Measurements from ENCODE around the gene ATP6V1C2.

The ATP6V1C2 gene

DNA sequence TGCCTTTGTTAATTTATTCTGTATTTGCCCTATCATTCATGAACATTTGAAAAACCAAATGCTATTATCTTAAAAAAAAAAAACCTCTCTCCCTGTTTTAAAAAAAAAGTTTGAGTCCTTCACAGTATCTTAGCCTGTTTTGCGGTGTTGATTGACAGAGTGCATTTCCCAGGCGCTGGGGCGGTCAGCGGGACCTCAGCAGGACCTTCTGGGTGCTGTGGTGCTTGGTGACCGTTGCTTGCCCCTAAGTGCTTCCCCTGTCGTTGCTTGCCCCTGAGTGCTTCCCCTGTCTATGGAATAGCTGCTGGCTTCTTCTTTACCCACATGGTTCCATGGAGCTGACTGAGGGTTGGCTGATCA, 12.1 kb downstream of the ATP6V1C2 start:
- no peak for FAIRE-seq

DNA sequence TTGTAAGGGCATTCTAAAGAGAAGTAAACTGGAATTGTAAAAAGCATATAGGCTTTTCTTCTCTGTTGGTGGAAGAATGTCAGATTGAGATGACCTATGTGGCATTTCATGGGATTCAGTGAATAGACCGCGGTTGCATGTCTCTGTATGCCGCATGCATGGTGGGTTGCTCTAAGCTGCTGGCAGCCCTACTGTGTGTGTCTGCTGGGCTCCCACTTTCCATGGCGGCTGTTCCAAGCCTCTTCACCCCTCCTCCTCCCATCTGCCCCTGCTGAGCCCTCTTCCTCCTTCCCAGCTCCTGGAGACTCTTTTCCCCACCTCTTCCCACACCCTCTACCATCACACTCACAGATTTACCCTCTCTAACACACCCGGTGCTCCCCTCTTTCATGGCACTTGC, 12.6 kb downstream of the ATP6V1C2 start:
- FAIRE-seq, result no peak

DNA sequence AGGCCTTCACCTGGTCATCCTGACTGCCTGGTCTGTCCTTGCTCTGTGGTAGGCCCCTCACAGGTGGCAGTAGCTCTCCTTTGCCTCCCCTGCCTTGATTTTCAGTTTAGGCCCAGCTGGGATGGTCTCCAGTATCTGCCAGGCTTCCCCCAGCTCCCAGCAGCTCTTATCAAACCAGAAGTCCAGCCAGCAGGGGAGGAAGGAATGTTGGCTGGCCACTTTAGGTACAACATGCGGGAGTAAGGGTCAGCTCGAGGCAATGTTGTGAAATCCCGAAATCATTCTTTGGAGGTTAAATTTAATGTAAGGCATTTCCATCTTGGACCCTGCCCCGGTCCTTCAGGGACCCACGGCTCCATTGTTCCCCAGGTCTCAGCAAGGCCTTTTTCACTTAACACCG, 16.8 kb downstream of the ATP6V1C2 start:
- FAIRE-seq, result no peak

DNA sequence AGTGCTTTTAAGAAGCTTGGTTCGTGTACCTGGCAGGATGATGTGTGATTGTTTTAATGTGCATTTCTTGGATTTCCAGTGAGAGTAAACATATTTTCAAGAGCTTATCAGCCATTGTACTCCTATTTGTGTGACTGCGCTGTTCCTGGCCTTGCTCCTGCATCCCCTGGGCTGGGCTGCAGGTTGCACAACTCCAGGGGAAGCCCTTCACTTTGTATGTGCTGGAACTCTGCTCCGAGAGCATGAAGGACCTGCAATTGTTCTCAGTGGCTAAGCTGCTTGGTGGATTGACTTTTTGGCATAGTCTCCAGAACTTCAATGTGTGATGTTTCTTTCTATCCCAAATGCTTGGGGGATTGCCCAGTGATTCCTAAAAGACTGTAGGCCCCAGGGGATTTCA, 18.8 kb downstream of the ATP6V1C2 start:
- no peak for FAIRE-seq

DNA sequence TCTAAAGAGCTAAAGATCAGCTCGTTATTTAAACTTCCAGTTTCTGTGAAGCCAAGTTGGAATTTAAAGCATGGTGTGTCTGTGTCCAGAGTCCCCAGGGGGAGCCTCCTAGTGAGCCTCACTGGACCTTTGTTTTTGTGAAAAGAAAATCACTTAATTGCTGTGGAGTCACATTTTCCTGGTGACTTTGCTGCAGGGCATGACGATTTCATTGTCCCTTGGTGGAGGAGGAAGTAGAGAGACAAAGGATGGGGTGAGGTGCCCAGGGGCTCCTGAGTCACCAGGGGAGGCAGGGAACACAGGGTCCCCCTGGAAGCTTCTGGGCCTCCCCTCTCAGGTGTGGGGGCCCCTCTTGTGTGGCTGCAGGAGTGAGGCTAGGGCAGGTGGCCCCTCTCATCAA, 19.7 kb downstream of the ATP6V1C2 start:
- no peak for FAIRE-seq

DNA sequence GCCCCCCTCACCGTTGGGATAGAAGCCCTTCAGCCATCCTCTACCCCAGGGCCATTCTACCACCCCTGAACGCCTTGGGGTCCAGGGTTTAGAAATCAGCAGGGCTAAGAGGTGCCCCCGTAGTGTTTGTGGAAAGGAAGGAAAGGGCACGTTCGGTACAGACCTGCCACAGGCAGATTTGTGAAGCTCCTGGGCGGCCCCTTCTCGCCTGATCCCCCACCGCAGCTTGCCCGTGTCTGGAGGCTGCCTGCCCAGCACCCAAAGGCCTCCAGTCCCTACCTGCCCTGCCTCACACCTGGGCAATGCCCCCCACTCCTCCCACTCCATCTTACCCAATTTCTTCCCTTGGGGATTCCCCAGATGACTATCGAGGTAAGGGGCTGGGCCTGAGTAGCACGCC, 21.2 kb downstream of the ATP6V1C2 start:
- FAIRE-seq, result no peak

DNA sequence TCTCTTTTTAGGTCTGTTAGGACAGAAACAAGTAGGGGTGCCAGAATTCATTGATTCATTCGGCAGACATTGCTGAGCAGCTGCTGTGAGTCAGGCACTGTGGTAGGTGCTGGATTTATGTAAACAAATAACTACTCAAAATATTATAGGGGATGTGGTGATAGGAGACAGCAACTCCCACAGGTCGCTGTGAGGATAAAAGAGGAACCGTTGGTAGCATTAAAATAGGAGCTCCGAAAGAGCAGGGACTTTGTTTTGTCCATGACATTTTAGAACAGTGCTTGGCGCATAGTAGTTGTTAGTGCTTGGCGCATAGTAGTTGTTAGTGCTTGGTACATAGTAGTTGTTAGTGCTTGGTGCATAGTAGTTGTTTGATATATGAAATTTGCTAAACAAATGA, 29.2 kb downstream of the ATP6V1C2 start:
- FAIRE-seq, result no peak

DNA sequence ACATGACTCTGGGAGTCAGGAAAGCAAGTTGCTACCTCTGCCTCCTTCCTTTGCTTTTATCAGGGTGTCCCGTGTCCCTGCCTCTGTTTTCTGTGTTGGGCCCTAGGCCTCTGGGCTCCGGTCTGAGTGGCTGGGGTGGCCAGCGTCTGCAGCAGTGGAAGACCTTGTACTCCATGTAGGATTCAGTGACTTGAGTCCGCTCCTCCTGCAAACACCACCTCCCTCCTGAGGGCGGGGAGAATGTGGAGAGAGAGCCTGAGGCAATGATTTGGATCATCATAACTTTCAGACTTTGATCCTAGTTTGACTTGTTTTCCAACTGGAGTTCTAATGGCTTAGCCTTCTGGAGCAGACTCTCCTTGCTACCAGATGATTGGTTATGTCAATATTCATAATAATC, 30.8 kb downstream of the ATP6V1C2 start:
- no peak for FAIRE-seq

DNA sequence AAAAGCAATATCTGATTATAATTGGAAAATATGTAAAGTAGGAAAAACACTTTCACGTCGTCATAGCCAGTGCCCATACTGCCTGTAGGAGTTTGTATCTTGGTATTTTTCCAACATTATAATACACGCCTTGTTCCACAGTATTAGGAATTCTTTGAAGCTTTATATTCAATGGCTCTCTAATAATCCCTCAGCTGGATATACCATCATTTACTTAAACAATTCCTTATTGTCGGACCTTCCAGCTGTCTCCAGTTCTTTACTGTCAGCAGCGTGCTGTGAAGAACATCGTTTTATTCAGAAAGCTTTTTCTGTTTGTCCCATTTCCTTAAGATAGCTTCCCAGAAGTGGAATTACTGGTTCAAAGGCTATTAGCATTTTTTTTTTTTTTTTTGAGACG, 31.7 kb downstream of the ATP6V1C2 start:
- FAIRE-seq, result no peak

DNA sequence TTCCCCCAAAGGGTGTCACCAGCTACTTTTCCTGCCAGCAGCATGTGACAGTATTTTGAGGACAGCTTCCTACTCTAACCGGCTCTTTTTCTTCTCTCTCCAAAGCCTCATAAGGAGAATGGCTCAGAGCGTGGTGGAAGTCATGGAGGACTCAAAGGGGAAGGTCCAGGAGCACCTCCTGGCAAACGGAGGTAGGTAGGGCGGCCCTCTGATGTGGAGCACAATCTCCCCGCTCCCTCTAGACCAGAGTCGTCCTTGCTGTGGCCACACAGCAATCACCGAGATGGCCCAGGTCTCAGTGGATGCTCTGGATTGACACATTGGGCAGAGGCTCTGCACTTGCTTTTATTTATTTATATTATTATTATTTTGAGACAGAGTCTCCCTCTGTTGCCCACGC, 32.4 kb downstream of the ATP6V1C2 start:
- FAIRE-seq, result no peak

DNA sequence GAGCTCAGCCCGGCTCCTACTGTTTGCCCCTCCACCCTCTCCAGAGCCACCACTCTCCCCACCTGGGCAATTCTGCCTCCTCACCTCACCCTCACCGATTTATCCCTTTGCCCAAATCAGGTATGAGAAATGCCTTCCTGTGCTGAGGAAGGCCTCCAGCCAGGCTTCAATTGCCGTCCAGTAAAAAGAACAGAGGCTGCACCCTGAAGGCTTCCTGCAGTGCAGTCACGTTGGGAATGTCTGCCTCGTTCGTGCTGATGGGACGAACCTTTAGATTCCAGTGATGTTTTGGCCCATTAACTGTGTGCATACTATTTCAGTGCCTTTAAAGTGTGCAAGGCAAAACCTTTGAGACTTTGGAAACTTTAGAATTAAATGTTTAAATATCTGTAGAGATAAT, 34.2 kb downstream of the ATP6V1C2 start:
- no peak for FAIRE-seq

DNA sequence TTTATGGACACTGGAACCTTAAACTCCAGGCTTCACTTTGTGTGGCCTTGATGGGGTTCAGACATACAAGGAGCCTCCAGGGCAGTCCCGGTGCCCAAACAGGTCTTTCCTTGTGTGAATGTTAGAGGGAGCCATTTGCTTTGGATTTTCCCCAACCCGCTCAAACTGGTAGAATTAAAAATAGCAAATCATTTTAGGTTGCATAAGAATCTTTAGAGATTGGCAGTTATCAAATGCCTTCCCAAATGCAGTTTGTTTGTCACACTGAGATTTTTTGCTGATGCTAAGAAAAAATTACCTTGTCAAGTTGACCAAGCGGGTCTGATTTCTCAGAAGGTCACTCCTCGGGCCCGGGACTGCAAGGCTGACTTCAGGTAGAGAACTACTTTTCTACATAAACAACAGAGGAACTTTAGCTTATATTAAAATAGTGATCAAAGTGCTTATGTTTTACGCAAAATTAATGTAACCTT, 36.4 kb downstream of the ATP6V1C2 start:
- FAIRE-seq, result no peak

DNA sequence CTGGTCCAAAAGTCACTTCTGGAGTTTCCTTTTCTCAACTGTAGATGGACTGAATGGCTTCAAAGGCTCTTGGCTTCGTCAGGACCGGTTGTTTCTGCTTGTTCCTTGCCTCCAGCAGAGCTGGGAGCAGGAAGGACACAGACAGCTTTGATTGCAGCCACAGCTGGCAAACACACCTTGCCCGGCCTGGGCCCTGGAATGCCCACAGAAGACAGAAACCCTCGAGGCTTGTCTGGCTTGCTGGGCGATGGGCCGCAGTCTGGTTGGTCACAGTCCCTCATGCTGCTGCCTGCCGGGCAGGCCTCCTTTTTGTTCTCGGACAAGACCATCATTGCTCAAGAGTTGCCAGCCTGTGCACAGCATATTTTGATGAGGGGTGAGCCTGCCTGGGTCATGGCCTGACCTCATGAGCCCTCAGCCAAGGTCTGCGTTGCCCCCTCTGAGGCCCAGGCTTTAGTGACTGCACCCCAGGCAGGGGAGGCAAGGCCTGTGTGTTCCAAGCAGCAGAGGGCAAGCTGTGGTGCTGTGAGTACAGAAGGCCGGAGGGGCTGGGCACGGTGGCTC, 37.8 kb downstream of the ATP6V1C2 start:
- FAIRE-seq, result no peak

DNA sequence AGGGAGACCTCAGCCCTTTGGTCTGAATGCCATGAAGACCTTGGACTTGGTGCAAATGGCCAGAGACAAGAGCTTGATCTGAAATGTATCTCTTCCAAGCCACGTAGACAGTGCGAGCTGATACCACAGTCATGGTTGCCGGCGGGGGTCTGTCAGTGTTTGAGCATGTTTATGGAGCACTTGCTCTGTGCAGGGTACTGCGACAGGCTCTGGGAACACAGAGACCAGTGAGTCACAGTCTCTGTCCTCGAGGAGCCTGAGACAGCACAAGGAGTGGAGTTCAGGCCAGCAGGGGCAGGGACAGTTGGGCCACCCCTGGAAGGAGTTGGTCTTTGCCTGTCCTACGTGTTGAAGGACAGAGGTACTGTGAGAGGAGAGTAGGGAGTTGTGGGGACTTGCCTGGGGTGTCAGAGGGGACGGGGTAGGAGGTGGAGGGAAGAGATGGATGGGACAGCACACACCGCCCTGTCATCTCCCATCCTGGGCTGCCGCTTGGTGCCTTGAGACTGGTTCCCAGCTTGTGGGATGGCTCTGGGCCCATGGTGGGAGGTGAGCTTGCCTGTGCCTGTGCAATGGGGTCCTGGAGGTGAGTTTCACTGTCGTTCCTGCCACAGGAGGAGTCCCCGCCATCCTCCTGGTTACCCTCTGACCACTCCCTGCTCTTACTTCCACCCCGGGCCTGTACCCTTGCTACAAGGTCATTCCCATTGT, 39.5 kb downstream of the ATP6V1C2 start:
- no peak for FAIRE-seq

DNA sequence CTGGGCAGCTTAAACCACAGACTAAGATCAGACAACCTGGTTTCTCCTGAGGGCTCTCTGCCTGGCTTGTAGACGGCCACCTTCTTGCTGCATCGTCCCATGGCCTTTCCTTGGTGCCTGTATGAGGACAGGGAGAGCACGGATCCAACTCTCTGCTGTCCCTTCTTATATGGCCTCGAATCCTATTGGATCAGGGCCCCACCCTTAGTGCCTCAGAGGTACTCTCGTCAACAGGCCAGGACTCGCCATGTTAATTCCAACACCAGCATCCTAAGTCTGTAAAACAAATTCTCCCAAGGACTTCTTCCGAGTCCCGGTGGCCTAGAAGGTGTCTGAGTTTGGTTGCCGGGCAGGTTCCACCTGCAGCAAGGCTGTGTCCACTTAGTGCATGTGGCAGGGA, 40.2 kb downstream of the ATP6V1C2 start:
- no peak for FAIRE-seq

DNA sequence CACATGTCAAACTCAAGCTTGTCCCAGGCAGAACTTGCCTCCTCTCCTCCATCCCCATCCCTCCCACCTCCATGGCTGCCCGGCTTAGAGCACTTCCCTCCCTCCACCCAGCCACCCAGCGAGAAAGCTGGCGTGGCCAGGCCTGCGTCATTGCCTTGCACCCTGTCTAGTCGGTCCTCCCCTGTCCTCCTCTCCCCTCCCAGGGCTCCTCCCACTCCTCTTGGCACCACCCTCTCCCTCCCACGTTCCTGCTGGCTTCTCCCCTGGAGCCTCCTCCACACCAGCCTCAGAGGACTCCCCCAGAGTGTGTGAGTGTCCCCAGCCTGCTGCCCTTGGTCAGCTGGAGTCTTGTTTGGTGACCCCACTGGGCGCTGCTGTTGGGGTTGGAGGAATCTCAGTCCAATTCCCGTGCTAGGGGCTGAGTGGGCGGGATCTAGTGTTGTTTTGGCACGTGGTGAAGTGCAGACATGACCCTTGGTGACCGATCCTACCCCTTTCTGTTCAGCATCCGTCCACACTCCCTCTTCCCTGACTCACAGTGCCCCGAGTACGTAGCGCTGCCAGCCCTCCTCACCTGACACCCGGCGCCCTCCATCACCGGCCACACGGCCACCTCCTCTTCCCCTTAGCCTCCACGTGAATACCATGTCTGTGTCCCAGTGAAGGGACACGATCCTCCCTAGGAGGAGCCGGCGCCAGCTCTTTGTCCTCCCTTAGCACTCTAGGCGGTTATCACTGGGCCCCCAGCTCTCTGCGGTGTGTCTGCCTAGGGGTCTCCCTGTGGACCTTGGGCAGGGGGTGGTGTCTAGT, 41.4 kb downstream of the ATP6V1C2 start:
- FAIRE-seq, result no peak

DNA sequence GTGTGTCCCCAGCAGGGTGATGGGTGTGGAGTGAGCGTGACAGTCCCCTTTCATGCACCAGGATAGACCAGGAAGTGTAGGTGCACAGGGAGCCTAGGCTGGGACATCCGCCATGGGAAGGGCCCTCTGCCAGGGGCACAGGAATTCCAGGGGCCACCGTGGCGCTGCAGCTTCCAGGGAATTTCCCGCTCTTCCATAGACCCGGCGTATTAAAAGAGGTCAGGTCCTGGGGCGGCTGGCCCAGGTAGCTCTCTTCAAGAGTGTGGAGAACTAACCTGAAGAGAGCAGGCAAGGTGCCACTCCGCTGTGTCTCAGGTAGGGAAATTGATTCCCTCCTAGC, 42.0 kb downstream of the ATP6V1C2 start:
- no peak for FAIRE-seq

DNA sequence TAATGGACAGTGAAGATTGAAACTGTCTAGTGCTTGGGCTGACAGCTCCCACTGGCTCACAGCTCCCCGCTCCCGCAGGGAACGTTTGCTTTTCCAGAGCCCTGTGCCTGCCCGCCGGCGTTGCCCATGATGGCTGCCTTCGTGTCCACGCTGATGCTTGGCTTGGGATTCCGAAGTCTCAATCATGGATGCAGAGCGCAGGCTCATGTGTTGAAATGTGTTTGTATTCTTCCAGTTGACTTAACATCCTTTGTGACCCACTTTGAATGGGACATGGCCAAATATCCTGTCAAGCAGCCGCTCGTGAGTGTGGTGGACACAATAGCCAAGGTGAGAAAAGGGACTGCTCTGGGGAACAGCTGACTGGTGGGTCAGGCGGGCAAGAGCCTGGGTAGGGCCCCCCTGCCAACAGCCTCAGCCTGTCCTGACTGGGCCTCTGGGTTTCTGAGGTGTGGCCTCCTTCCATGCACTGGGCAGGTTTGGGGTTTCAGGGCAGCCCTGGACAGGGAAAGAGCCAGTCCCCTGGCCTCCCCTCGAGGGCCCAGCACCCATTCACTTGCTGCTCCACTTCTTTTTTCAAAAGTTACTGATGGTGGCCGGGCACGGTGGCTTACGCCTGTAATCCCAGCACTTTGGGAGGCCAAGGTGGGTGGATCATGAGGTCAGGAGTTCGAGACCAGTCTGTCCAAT, 42.8 kb downstream of the ATP6V1C2 start:
- no peak for FAIRE-seq

DNA sequence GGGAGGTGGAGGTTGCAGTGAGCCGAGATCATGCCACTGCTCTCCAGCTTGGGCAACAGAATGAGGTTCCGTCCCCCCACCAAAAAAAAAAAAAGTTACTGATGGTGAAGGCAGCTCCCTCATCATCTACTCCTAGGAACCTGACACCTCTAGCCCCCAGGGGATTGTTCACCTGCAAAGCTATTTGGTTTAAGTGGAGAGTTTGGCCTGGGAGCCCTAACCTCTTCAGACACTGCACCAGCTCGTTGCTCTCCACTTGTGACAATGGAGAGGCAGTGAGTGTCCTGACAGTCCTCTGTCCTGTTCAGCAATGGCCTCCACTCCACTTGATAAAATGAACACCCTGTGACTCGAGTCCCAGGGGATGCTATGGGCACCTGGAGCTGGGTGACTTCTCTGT, 43.5 kb downstream of the ATP6V1C2 start:
- FAIRE-seq, result no peak

DNA sequence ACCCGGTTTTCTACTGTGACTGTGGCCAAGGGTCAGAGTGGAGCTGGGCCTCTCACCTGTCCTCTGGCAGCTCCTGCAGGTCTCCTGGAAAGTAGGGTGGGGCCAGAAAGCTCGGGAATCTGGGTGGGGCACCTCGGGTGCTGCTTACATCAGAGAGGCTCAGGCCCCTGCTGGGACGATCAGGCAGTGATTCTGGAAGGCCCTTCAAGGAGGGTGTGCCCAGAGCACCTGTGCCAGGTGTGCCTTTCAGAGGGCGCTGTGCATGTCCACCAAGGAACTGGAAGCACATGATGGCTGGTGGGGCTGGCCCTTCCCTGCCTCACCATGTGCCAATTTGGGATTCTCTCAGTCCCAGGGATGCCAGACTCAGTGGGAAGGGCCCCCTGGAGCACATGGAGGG, 44.0 kb downstream of the ATP6V1C2 start:
- FAIRE-seq, result no peak

DNA sequence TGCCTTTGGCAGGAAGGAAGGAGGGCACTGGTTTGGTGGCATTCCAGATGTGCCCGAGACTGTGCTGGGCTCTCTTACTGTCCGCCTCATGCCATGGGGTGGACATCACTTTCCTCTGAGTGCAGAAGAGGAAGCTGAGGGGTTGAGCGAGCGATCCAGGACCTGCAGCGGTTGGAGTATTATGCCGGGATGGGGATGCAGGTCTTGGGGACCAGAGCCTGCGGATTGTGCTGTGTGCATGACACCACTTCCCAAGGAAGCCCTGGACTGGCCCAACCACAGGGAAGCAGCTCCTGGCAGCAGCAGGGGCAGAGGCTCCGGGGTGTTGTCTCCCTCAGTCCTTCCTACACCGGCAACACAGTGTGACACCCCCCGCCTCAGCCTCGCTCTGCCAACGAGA, 44.5 kb downstream of the ATP6V1C2 start:
- FAIRE-seq, result no peak

DNA sequence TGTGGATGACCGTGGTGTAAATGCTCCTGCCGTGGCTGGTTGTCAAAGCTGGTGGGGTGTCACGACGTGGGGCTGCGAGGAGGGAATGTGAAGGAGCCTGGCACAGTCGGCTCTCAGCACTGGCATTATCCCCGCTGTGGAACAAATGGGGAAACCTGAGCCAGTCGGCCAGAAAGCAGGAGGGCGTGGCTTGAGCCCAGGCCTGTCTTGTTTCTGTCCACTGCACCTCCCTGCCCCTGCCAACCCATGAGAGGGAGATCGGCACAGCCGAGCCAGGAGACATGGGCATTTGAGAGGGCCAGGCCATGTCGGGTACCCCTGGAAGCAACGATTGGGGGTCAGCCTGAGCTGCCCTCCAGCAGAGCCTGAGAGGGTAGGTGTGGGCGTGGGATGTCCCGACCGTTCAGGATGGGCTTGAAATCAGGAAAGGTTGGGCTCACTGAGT, 46.7 kb downstream of the ATP6V1C2 start:
- FAIRE-seq, result no peak

DNA sequence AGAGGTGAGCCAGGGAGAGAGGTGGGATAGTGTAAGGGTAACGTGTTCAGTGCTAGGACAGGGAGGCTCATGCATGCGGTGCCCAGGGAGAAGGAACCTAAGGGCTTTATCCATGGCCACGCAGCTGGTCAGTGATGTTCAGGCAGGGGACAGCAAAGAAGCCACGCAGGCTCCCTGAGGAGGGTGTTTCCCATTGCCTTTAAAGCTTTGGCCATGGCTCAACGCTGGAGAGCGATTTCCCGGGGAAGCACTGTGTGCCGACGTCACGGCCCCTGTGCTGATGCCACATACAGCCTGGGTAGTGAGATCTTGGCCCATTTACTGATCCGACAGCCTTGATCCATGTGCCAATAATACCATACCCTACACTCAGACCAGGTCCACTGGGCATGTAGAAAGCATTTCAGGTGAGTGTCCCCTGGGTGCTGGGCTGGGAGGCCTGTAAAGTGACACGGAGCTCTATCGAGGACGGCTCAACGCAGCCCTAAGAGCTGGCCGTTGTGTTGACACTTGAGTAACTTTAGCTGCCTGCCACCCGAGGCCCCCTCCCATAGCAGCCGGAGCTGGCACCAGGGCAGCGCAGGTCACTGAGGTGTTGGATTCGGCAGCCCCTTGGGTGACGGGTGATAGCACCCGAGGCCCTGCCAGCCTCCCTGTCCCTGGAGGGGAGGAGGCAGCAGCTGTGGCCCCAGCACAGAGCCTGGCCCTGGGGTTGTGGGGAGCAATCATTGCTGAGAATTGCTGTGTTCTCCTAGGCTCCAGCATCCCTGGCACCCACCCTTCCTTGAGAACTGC, 49.7 kb downstream of the ATP6V1C2 start:
- no peak for FAIRE-seq
